H1 (cell line): ENCODE measurements around the gene YARS1. TPM values are rescaled to one million over a fixed set of nuclear protein-coding genes. Genes with fewer than 3 reads are reported as not detected.

Source experiments
- ASH2L ChIP-seq: fragments of 200-600, 300-600 bp; sonication (generic); IDR thresholded peaks from one replicate; pipeline ENCODE4 v1.7.1; 2017; ENCODE audit warnings: low read length
- BACH1 ChIP-seq: IDR thresholded peaks from 2 replicates; pipeline ENCODE4 v1.6.1; 2012; ENCODE audit warnings: low read length, improper control_type of control experiment
- CBX8 ChIP-seq: fragments of 300-800, 300-1000 bp; sonication (generic); IDR thresholded peaks from 2 replicates; pipeline ENCODE4 v1.7.1; 2016; ENCODE audit warnings: low read depth, low read length, borderline replicate concordance
- CREB1 ChIP-seq: IDR thresholded peaks from 2 replicates; pipeline ENCODE4 v1.6.1; 2012; ENCODE audit warnings: inconsistent platforms
- JUN ChIP-seq: IDR thresholded peaks from 2 replicates; pipeline ENCODE4 v1.6.1; 2011; ENCODE audit warnings: low read depth, mild to moderate bottlenecking, improper control_type of control experiment, low read length
- MAX ChIP-seq: IDR thresholded peaks from 2 replicates; pipeline ENCODE4 v1.6.1; 2012; ENCODE audit warnings: inconsistent platforms
- POU5F1 ChIP-seq: IDR thresholded peaks from 2 replicates; pipeline ENCODE4 v1.6.1; 2011; ENCODE audit warnings: low read depth, mild to moderate bottlenecking, low read length, moderate library complexity
- SIRT6 ChIP-seq: IDR thresholded peaks from one replicate; pipeline ENCODE4 v1.7.1; 2012; ENCODE audit warnings: low read length, inconsistent platforms
- SP2 ChIP-seq: IDR thresholded peaks from 2 replicates; pipeline ENCODE4 v1.6.1; 2012; ENCODE audit warnings: mild to moderate bottlenecking, low read length, inconsistent platforms
- SUZ12 ChIP-seq: fragments of 200-600 bp; sonication (generic); IDR thresholded peaks from 2 replicates; pipeline ENCODE4 v1.6.1; 2012; ENCODE audit warnings: mild to moderate bottlenecking, inconsistent platforms, low read length, moderate library complexity, mixed read lengths
- YY1 ChIP-seq: IDR thresholded peaks from 2 replicates; pipeline ENCODE4 v1.6.1; 2011; ENCODE audit warnings: low read depth, mild to moderate bottlenecking, low read length
- polyA plus RNA-seq, 7 experiments: library from polyadenylated mRNA; depleted of rRNA in 3 of 7; stranded (reverse) in 5 of 7; unstranded in 2 of 7; fragments of >200 nt in 5 of 7; fragments of 200-250 nt in 2 of 7; gene quantifications; 1 replicate in 5 of 7; 2 replicates in 1 of 7; 4 replicates in 1 of 7; pipeline versions ENCODE4 v1.2.1 to v1.2.3, GENCODE V29; 2011 to 2013; ENCODE audit warnings: missing spikeins in 2 of 7, mixed read lengths in 2 of 7
- total RNA-seq: library from RNA; stranded (reverse); fragmentation: NEBNext Ultra II Directional; extraction: Animal tissue kit (Norgen Biotek cat#: 25700); gene quantifications from 2 replicates; pipeline ENCODE4 v1.2.1, GENCODE V29; 2021

Gene YARS1
- total and polyA plus RNA-seq, 2 of the 8 experiments (the other 6 are each of a cell fraction or from before 2014, with no cell fraction given): 47.1 to 226 TPM

- TF ChIP-seq MAX (no peak), SUZ12 (no peak), SIRT6 (no peak), POU5F1 (no peak), YY1 (no peak), ASH2L (no peak), SP2 (no peak), CBX8 (no peak), BACH1 (no peak), JUN (no peak), CREB1 (no peak)
- TF ChIP-seq, all 59 proteins: peak for 0
Observed at GRCh38 chr1:32768110-32768850, 48.9 kb downstream of the YARS1 start (continued).
